GM13977 (cell line): Measurements from ENCODE around the gene RTP3.

Experiments
- DNase-seq: peaks from one replicate; pipeline ENCODE4 v3.0.0; 2012; ENCODE audit warnings: low spot score
- CTCF ChIP-seq: IDR thresholded peaks from 2 replicates; pipeline ENCODE4 v1.5.1; 2012; ENCODE audit warnings: mild to moderate bottlenecking, control low read depth; ENCODE audit not compliant: insufficient read depth; ENCODE audit errors: extremely low read depth, missing control alignments
- in situ Hi-C: fragments of 300-500 bp; cut with MboI; formaldehyde crosslinking; loops from one replicate; pipeline ENCODE4 v1.12.0; 2022; ENCODE audit warnings: low sequenced_read_pairs, low pct_unique_long_range_greater_than_20kb, mixed read lengths, inconsistent platforms; ENCODE audit not compliant: unreplicated experiment

The RTP3 gene

GRCh38 chr3:46455231-46456115 lies 42.3 kb upstream of the RTP3 start:
- in situ Hi-C loops: no loop called here
- no peak for TF ChIP-seq CTCF
- DNase-seq: no peak

GRCh38 chr3:46456118-46456517 lies 41.7 kb upstream of the RTP3 start:
- TF ChIP-seq CTCF: no peak
- DNase-seq: no peak
- in situ Hi-C loops: no loop called here

- DNase-seq: no peak
- no peak for TF ChIP-seq CTCF
- in situ Hi-C loops: no loop called here
Measured at GRCh38 chr3:46460051-46460450, 37.7 kb upstream of the RTP3 start.

GRCh38 chr3:46462111-46462510 lies 35.7 kb upstream of the RTP3 start:
- in situ Hi-C loops: no loop called here
- no peak for DNase-seq
- TF ChIP-seq CTCF: no peak

- no peak for TF ChIP-seq CTCF
- in situ Hi-C loops: no loop called here
- DNase-seq: no peak
Measured at GRCh38 chr3:46462511-46462910, 35.3 kb upstream of the RTP3 start.

GRCh38 chr3:46463120-46463867 lies 34.5 kb upstream of the RTP3 start:
- TF ChIP-seq CTCF: no peak
- no peak for DNase-seq
- in situ Hi-C loops: no loop called here
